OCI-LY1 (cell line): ENCODE results near the gene METTL25B.

ENCODE experiments used
- H2AFZ ChIP-seq: fragments of 200-600 bp; sonication (generic), shearing (Covaris generic); 2 replicates; pipeline ENCODE4 v1.6.0; 2014; ENCODE audit warnings: antibody characterized with exemption, mild to moderate bottlenecking, low read length
- H3F3A ChIP-seq: fragments of 200-600 bp; sonication (generic), shearing (Covaris generic); 2 replicates; pipeline ENCODE4 v1.6.0; 2014; ENCODE audit warnings: mild to moderate bottlenecking, antibody characterized with exemption, low read length, moderate library complexity; ENCODE audit not compliant: insufficient read depth
- H3K27ac ChIP-seq: fragments of 200-600 bp; sonication (generic); 2 replicates; pipeline ENCODE4 v1.5.1; 2014; ENCODE audit warnings: low read length, mixed run types, mild to moderate bottlenecking, low read depth; ENCODE audit not compliant: poor library complexity, severe bottlenecking
- H3K27me3 ChIP-seq: fragments of 200-600 bp; sonication (generic); 2 replicates; pipeline ENCODE4 v1.6.0; 2014; ENCODE audit warnings: antibody characterized with exemption, mild to moderate bottlenecking, low read length, moderate library complexity; ENCODE audit not compliant: insufficient read depth
- H3K36me3 ChIP-seq: fragments of 200-600 bp; sonication (generic); 2 replicates; pipeline ENCODE4 v1.6.1; 2014; ENCODE audit warnings: mild to moderate bottlenecking, antibody characterized with exemption, low read length, moderate library complexity, mixed read lengths; ENCODE audit not compliant: insufficient read depth
- H3K4me1 ChIP-seq: fragments of 200-600 bp; sonication (generic); 2 replicates; pipeline ENCODE4 v1.5.1; 2014; ENCODE audit warnings: mild to moderate bottlenecking, low read length, moderate library complexity; ENCODE audit not compliant: insufficient read depth, severe bottlenecking
- H3K4me2 ChIP-seq: fragments of 200-600 bp; sonication (generic), shearing (Covaris generic); 2 replicates; pipeline ENCODE4 v1.6.1; 2014; ENCODE audit warnings: low read length
- H3K4me3 ChIP-seq: fragments of 200-600 bp; sonication (generic); 2 replicates; pipeline ENCODE4 v1.5.1; 2014; ENCODE audit warnings: low read length, low read depth, mild to moderate bottlenecking, mixed read lengths; ENCODE audit not compliant: poor library complexity, severe bottlenecking
- H3K79me2 ChIP-seq: fragments of 200-600 bp; shearing (Covaris generic); 2 replicates; pipeline ENCODE4 v1.6.1; 2016; ENCODE audit warnings: mixed run types, low read length, mixed read lengths; ENCODE audit not compliant: insufficient read depth
- H3K9ac ChIP-seq: fragments of 200-600 bp; sonication (generic), shearing (Covaris generic); 2 replicates; pipeline ENCODE4 v1.6.1; 2014; ENCODE audit warnings: mild to moderate bottlenecking, low read length, mixed read lengths
- H3K9me2 ChIP-seq: fragments of 200-600 bp; sonication (generic), shearing (Covaris generic); 2 replicates; pipeline ENCODE4 v1.6.1; 2014; ENCODE audit warnings: low read depth, mild to moderate bottlenecking, low read length, mixed read lengths
- H3K9me3 ChIP-seq: fragments of 200-600 bp; shearing (Covaris generic); 2 replicates; pipeline ENCODE4 v1.6.1; 2014; ENCODE audit warnings: low read length, mixed read lengths
- H4K20me1 ChIP-seq: fragments of 200-600 bp; sonication (generic), shearing (Covaris generic); 2 replicates; pipeline ENCODE4 v1.6.0; 2016; ENCODE audit warnings: mild to moderate bottlenecking, low read length; ENCODE audit not compliant: insufficient read depth
- CTCF ChIP-seq: fragments of 200-600 bp; sonication (generic), shearing (Covaris generic); IDR thresholded peaks from 2 replicates; pipeline ENCODE4 v1.5.1; 2017; ENCODE audit warnings: mild to moderate bottlenecking, antibody characterized with exemption, low read length, moderate library complexity, mixed read lengths
- EZH2 ChIP-seq: fragments of 200-600 bp; sonication (generic), shearing (Covaris generic); IDR thresholded peaks from 2 replicates; pipeline ENCODE4 v1.8.0; 2017; ENCODE audit warnings: borderline replicate concordance, mixed run types, mild to moderate bottlenecking, antibody characterized with exemption, low read length, moderate library complexity, mixed read lengths

Gene METTL25B

GRCh38 chr1:156777573-156777972 lies 49.3 kb downstream of the METTL25B start:
- Histone ChIP-seq H3K9me2 (no peaks in the 10 kb centered on the region), H3K4me2 (no peak overlapping the region), H2AFZ (no peak overlapping the region), H3K79me2 (peaks cover 70% of the 10 kb centered on the region), H3K36me3 (peaks cover 32% of the 10 kb centered on the region), H3F3A (no peaks in the 10 kb centered on the region), H3K27me3 (no peaks in the 10 kb centered on the region), H3K4me1 (peaks cover 20% of the 10 kb centered on the region), H4K20me1 (no peaks in the 10 kb centered on the region), H3K27ac (no peak overlapping the region), H3K9ac (no peak overlapping the region), H3K4me3 (no peak overlapping the region), H3K9me3 (no peaks in the 10 kb centered on the region)
- TF ChIP-seq EZH2 (no peak), CTCF (no peak)

GRCh38 chr1:156781585-156782186 lies 53.4 kb downstream of the METTL25B start:
- Histone ChIP-seq H3K79me2 (peaks cover 40% of the 10 kb centered on the region), H3K9me2 (no peaks in the 10 kb centered on the region), H3F3A (no peaks in the 10 kb centered on the region), H3K9ac (no peak overlapping the region), H3K27me3 (no peaks in the 10 kb centered on the region), H3K27ac (no peak overlapping the region), H3K36me3 (peaks cover 49% of the 10 kb centered on the region), H2AFZ (no peak overlapping the region), H3K4me1 (peaks cover 10% of the 10 kb centered on the region), H4K20me1 (no peaks in the 10 kb centered on the region), H3K9me3 (no peaks in the 10 kb centered on the region), H3K4me2 (no peak overlapping the region), H3K4me3 (no peak overlapping the region)
- TF ChIP-seq CTCF (no peak), EZH2 (no peak)

GRCh38 chr1:156785458-156785857 lies 57.2 kb downstream of the METTL25B start:
- H3K36me3 ChIP-seq, result peaks cover 73% of the 10 kb centered on the region
- no peaks in the 10 kb centered on the region for H3F3A ChIP-seq
- no peak overlapping the region for H3K4me2 ChIP-seq

More at GRCh38 chr1:156785458-156785857, 57.2 kb downstream of the METTL25B start:
- no peaks in the 10 kb centered on the region for H3K27me3 ChIP-seq
- no peak overlapping the region for H3K9ac ChIP-seq
- H3K9me3 ChIP-seq, result no peaks in the 10 kb centered on the region
- H3K9me2 ChIP-seq, result no peaks in the 10 kb centered on the region
- peaks cover 10% of the 10 kb centered on the region; the same call in 1 of the 2 replicates for H3K79me2 ChIP-seq
- H3K4me1 ChIP-seq, result no peaks in the 10 kb centered on the region
- H4K20me1 ChIP-seq, result no peaks in the 10 kb centered on the region
- no peak overlapping the region for H3K27ac ChIP-seq
- TF ChIP-seq CTCF (no peak), EZH2 (no peak)
- no peak overlapping the region for H3K4me3 ChIP-seq
- H2AFZ ChIP-seq, result no peak overlapping the region
